ENCODE results near the gene CREB3L1. TPM values are rescaled to one million over a fixed set of nuclear protein-coding genes. Genes with fewer than 3 reads are reported as not detected.

The CREB3L1 gene
- total RNA-seq, 4 donors from 2014 or later: 1.3 to 8.7 (median 3.7) TPM

DNA sequence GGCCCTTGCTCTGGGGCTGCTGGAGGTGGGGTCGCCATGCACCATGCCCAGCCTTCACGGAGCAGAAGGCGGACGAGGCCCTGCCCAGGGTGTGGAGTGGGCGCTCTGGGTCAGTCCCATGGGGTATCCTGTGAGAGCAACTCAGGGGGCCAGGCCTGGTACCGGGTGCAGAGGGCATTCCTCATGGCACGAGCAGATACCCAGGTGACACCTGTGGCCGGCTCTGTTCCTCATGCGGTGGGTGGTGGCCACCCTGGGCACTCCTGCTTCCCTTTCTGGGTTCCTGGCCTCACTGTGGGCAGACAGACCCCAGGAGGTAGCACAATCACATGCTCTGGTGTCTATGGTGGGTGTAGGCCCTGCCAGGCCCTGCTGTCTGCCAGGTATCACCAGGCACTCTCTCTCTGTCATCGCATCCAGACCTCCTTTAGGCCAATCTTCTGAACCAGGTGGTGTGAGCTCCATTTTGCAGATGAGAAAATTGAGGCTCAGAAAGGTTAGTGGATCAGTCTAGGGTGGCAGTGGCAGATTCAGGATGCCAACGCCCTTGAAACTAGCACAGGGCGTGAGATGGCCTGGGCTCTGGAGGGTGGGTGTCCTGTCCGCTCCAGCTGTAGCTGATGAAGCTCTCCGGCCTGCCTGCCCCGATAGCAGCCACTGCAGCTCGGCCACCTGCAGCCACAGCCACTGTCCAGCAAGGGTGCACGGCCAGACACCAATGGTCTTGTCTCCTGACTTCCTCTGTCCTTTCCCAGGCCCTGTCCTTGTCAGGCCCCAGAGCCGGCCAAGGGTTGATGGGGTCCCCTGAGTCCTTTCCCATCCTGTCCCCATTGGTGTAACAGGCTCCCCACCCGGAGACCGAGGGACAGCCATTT, 84.9 kb downstream of the CREB3L1 start:
- intact Hi-C loops (cut with DNase I): no loop called here
- H3K27me3 ChIP-seq: no peaks in the 10 kb centered on the region
- H3K4me1 ChIP-seq: peaks cover 46 to 71% (median 58%) of the 10 kb centered on the region in 4 donors
- WGBS: 49% methylated on average over 16 of the region's 20 CpGs
- H3K27ac ChIP-seq (replicated peaks in 1 of 4): peak overlapping the region; percentile 74 to 88 (median 82)
- H3K36me3 ChIP-seq: peaks cover 0 to 5% (median 0%) of the 10 kb centered on the region in 4 donors
- TF ChIP-seq CTCF (IDR thresholded peaks at IDR 0.05) (no peak), POLR2A (IDR thresholded peaks at IDR 0.05; ENCODE audit: low read depth) (no peak), EP300 (IDR thresholded peaks at IDR 0.05) (no peak), POLR2AphosphoS5 (IDR thresholded peaks at IDR 0.05) (no peak)
- no peaks in the 10 kb centered on the region for H3K9me3 ChIP-seq
- no peak for DNase-seq (ENCODE audit: extremely low spot score)
- H3K4me3 ChIP-seq: peak overlapping the region; percentile 48 to 55 (median 52)

DNA sequence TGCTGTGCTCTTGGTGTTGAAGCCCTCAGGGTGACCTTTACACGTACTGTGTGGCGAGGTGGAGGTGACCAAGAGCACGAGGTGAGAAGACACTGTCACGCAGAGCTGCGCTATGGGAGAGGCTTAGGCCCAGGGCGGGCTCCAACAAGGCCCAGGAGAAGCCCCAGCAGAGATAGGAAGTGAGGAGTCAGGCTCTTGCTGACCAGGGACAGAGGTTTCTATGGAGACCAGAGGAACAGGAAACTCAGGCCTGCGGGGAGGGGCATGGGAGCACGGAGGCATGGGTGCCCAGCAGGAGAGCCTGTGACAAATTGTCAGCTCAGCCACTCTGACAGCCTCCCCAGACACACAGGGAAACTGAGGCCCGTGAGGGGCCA, 85.6 kb downstream of the CREB3L1 start:
- TF ChIP-seq EP300 (IDR thresholded peaks at IDR 0.05) (no peak), CTCF (IDR thresholded peaks at IDR 0.05) (no peak), POLR2A (IDR thresholded peaks at IDR 0.05; ENCODE audit: low read depth) (no peak)
- Histone ChIP-seq H3K27me3 (no peaks in the 10 kb centered on the region), H3K4me1 (peaks cover 52 to 77% (median 61%) of the 10 kb centered on the region in 4 donors), H3K4me3 (peak overlapping the region; percentile 17 to 53 (median 50)), H3K9me3 (no peaks in the 10 kb centered on the region), H3K36me3 (peaks cover 0 to 9% (median 4%) of the 10 kb centered on the region in 4 donors), H3K27ac (replicated peaks in 1 of 4) (peak overlapping the region; percentile 74 to 88 (median 82))
- WGBS: 40% methylated on average over 3 of the region's 9 CpGs
- intact Hi-C loops (cut with DNase I): no loop called here
- DNase-seq (ENCODE audit: extremely low spot score): no peak

DNA sequence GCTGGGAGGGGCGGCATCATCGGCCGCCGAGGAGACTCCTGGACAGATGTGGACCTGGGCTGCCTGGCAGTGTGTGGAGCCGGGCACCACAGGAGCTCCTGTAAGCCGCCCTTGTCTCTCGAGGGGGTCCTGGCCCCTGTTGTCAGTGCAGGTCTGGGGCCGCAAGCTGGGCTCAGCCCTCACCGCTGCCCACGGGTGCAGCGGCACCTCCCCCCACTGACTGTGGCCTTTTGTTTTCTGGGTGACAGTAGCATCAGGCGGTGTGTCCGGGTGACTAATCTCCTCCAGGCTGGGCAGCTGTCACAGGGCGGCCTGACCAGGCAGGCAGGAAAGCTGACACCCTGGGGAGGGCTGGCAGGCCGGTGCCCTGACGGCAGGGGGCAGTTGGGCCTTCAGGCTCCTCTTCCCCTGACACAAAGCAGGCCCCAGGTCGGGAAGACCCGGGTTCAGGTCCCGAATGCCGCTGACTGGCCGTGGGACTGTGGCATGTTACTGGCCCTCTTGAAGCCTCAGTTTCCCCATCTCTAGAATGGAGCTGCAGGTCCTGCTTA, 86.1 kb downstream of the CREB3L1 start:
- peaks cover 0 to 14% (median 9%) of the 10 kb centered on the region in 4 donors for H3K36me3 ChIP-seq
- H3K27me3 ChIP-seq: no peaks in the 10 kb centered on the region
- peak overlapping the region in 3 of 4 donors; percentile 17 to 53 (median 51) for H3K4me3 ChIP-seq
- 39% methylated on average over 16 of the region's 21 CpGs for WGBS
- TF ChIP-seq POLR2A (IDR thresholded peaks at IDR 0.05; ENCODE audit: low read depth) (peak; percentile 23), CTCF (IDR thresholded peaks at IDR 0.05) (no peak)
- intact Hi-C loops (cut with DNase I): no loop called here
- H3K4me1 ChIP-seq: peaks cover 52 to 77% (median 61%) of the 10 kb centered on the region in 4 donors
- peak overlapping the region; percentile 74 to 88 (median 82) for H3K27ac ChIP-seq (replicated peaks in 1 of 4)
- no peak for DNase-seq (ENCODE audit: extremely low spot score)
- H3K9me3 ChIP-seq: no peaks in the 10 kb centered on the region

GRCh38 chr11:46364056-46364455, 86.6 kb downstream of the CREB3L1 start:
- H3K36me3 ChIP-seq: peaks cover 0 to 20% (median 13%) of the 10 kb centered on the region in 4 donors
- no peaks in the 10 kb centered on the region for H3K27me3 ChIP-seq
- no peak overlapping the region for H3K4me3 ChIP-seq
- DNase-seq (ENCODE audit: extremely low spot score): no peak
- TF ChIP-seq POLR2AphosphoS5 (IDR thresholded peaks at IDR 0.05): no peak
- H3K4me1 ChIP-seq: peaks cover 52 to 77% (median 61%) of the 10 kb centered on the region in 4 donors
- 84% methylated on average over 9 of the region's 9 CpGs for WGBS
- intact Hi-C loops (cut with DNase I): no loop called here
- H3K27ac ChIP-seq (replicated peaks in 1 of 4): peak overlapping the region; percentile 74 to 88 (median 82)
- H3K9me3 ChIP-seq: no peaks in the 10 kb centered on the region

DNA sequence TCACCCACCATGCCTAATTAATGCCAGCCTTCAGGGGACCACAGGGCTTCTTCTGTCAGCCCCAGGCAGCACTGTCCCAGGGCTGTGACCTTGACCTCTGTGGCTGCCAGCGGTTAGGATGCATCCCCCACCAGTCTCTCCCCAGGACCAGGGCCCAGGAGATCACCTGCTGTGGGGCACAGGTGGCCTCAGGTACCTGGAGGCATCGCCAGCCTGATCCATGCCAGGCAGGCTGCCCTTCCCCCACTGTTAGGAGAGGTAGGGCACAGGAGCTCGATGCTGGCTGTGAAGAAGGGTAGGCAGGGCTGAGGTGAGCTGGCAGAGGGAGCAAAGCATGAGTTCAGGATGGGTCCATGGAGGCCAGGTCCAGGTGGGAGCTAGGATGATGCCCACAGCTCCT, 87.3 kb downstream of the CREB3L1 start:
- no peak overlapping the region for H3K27ac ChIP-seq (replicated peaks in 1 of 4)

More for the DNA sequence above, 87.3 kb downstream of the CREB3L1 start:
- WGBS: 87% methylated on average over 3 of the region's 3 CpGs
- peaks cover 52 to 79% (median 63%) of the 10 kb centered on the region in 4 donors for H3K4me1 ChIP-seq
- no peak for DNase-seq (ENCODE audit: extremely low spot score)
- H3K4me3 ChIP-seq: no peak overlapping the region
- intact Hi-C loops (cut with DNase I): no loop called here
- no peaks in the 10 kb centered on the region for H3K27me3 ChIP-seq
- peaks cover 0 to 27% (median 18%) of the 10 kb centered on the region in 4 donors for H3K36me3 ChIP-seq
- TF ChIP-seq EP300 (IDR thresholded peaks at IDR 0.05) (no peak), POLR2A (IDR thresholded peaks at IDR 0.05; ENCODE audit: low read depth) (no peak), POLR2AphosphoS5 (IDR thresholded peaks at IDR 0.05) (no peak), CTCF (IDR thresholded peaks at IDR 0.05) (no peak)
- H3K9me3 ChIP-seq: no peaks in the 10 kb centered on the region

Data from esophagus muscularis mucosa (tissue), 4 donors.